NCI-H2171 treated with DMSO at 0.1 percent for 48 hours (cell line): ENCODE measurements around the gene NACAD.

Source experiments
- DNase-seq: peaks from one replicate; lab custom pipeline; 2025; lab: John Stamatoyannopoulos, UW

NACAD gene

GRCh38 chr7:45088146-45088701 is 545 bp downstream of the NACAD start:
- no peak for DNase-seq

GRCh38 chr7:45087301-45088145 is 1.2 kb downstream of the NACAD start:
- no peak for DNase-seq

GRCh38 chr7:45086331-45087065 is 2.3 kb downstream of the NACAD start:
- DNase-seq: no peak

GRCh38 chr7:45085619-45086200 is 3.1 kb downstream of the NACAD start:
- DNase-seq: no peak

- DNase-seq: no peak
Measured at GRCh38 chr7:45084901-45085618, 3.7 kb downstream of the NACAD start.

GRCh38 chr7:45084336-45084735 is 4.4 kb downstream of the NACAD start:
- no peak for DNase-seq

- DNase-seq: no peak
Measured at GRCh38 chr7:45082831-45083331, 5.9 kb downstream of the NACAD start.

- DNase-seq: no peak
Measured at GRCh38 chr7:45082031-45082830, 6.5 kb downstream of the NACAD start.

GRCh38 chr7:45081670-45081974 is 7.1 kb downstream of the NACAD start:
- no peak for DNase-seq

- no peak for DNase-seq
Measured at GRCh38 chr7:45080958-45081669, 7.7 kb downstream of the NACAD start.

GRCh38 chr7:45080265-45080957 is 8.4 kb downstream of the NACAD start:
- DNase-seq: no peak

GRCh38 chr7:45078125-45078681 is 10.6 kb downstream of the NACAD start:
- no peak for DNase-seq

- no peak for DNase-seq
Measured at GRCh38 chr7:45077579-45077978, 11.2 kb downstream of the NACAD start.

GRCh38 chr7:45076946-45077345 is 11.8 kb downstream of the NACAD start:
- no peak for DNase-seq

GRCh38 chr7:45075871-45076796 is 12.6 kb downstream of the NACAD start:
- no peak for DNase-seq

GRCh38 chr7:45075355-45075644 is 13.5 kb downstream of the NACAD start:
- no peak for DNase-seq

- no peak for DNase-seq
Measured at GRCh38 chr7:45074528-45075354, 14.0 kb downstream of the NACAD start.
